NCI-H2081 treated with DMSO at 0.1 percent for 48 hours (cell line): ENCODE data around the gene AKNA.

ENCODE experiments used
- DNase-seq: peaks from one replicate; lab custom pipeline; 2025; lab: John Stamatoyannopoulos, UW

AKNA gene

GRCh38 chr9:114414346-114414745, 26.6 kb upstream of the AKNA start:
- DNase-seq = no peak

- no peak for DNase-seq
Observed at GRCh38 chr9:114413861-114414301, 26.1 kb upstream of the AKNA start.

GRCh38 chr9:114412048-114412683, 24.4 kb upstream of the AKNA start:
- DNase-seq = no peak

GRCh38 chr9:114411452-114411851, 23.7 kb upstream of the AKNA start:
- DNase-seq = no peak

GRCh38 chr9:114410910-114411309, 23.1 kb upstream of the AKNA start:
- no peak for DNase-seq

GRCh38 chr9:114409842-114410241, 22.1 kb upstream of the AKNA start:
- no peak for DNase-seq

- no peak for DNase-seq
Observed at GRCh38 chr9:114409103-114409780, 21.5 kb upstream of the AKNA start.

GRCh38 chr9:114408645-114409044, 20.9 kb upstream of the AKNA start:
- DNase-seq = no peak

- no peak for DNase-seq
Observed at GRCh38 chr9:114407889-114408288, 20.1 kb upstream of the AKNA start.

GRCh38 chr9:114406441-114406840, 18.7 kb upstream of the AKNA start:
- DNase-seq = no peak

GRCh38 chr9:114405294-114406034, 17.7 kb upstream of the AKNA start:
- DNase-seq = no peak

GRCh38 chr9:114404531-114404930, 16.7 kb upstream of the AKNA start:
- no peak for DNase-seq

GRCh38 chr9:114403153-114403756, 15.5 kb upstream of the AKNA start:
- DNase-seq = no peak

- no peak for DNase-seq
Observed at GRCh38 chr9:114401344-114401743, 13.6 kb upstream of the AKNA start.

GRCh38 chr9:114400772-114401171, 13.0 kb upstream of the AKNA start:
- DNase-seq = no peak

- no peak for DNase-seq
Observed at GRCh38 chr9:114400219-114400618, 12.4 kb upstream of the AKNA start.

- DNase-seq = no peak
Observed at GRCh38 chr9:114399381-114399780, 11.6 kb upstream of the AKNA start.

GRCh38 chr9:114397848-114398605, 10.2 kb upstream of the AKNA start:
- DNase-seq = peak; percentile 58

GRCh38 chr9:114397219-114397847, 9.6 kb upstream of the AKNA start:
- no peak for DNase-seq

GRCh38 chr9:114396558-114397218, 8.9 kb upstream of the AKNA start:
- DNase-seq = no peak

- no peak for DNase-seq
Observed at GRCh38 chr9:114395768-114396167, 8.0 kb upstream of the AKNA start.
